Measurements from ENCODE around the gene SLC43A3.
"Not testable (repeated sequence)": the region's sequence is repeated elsewhere in the genome, so short reads cannot be mapped to it uniquely, and the experiment has no call there.

SLC43A3 gene

GRCh38 chr11:57446055-57446454 lies 19.1 kb upstream of the SLC43A3 start:
- TF ChIP-seq, protein P1, sequence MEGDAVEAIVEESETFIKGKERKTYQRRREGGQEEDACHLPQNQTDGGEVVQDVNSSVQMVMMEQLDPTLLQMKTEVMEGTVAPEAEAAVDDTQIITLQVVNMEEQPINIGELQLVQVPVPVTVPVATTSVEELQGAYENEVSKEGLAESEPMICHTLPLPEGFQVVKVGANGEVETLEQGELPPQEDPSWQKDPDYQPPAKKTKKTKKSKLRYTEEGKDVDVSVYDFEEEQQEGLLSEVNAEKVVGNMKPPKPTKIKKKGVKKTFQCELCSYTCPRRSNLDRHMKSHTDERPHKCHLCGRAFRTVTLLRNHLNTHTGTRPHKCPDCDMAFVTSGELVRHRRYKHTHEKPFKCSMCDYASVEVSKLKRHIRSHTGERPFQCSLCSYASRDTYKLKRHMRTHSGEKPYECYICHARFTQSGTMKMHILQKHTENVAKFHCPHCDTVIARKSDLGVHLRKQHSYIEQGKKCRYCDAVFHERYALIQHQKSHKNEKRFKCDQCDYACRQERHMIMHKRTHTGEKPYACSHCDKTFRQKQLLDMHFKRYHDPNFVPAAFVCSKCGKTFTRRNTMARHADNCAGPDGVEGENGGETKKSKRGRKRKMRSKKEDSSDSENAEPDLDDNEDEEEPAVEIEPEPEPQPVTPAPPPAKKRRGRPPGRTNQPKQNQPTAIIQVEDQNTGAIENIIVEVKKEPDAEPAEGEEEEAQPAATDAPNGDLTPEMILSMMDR (IDR thresholded peaks at IDR 0.05), result no peak
- TF ChIP-seq ZFX (IDR thresholded peaks at IDR 0.05; ENCODE audit: borderline replicate concordance), result no peak
- H3K27ac ChIP-seq, result no peak overlapping the region

- H3K27ac ChIP-seq, result not testable (repeated sequence)
Measured at GRCh38 chr11:57445122-57445394, 18.1 kb upstream of the SLC43A3 start.

- H3K27ac ChIP-seq, result no peak overlapping the region
Measured at GRCh38 chr11:57444362-57445121, 17.6 kb upstream of the SLC43A3 start.

GRCh38 chr11:57440744-57441414 lies 14.0 kb upstream of the SLC43A3 start:
- H3K27ac ChIP-seq, result no peak overlapping the region
- TF ChIP-seq, protein P1 (IDR thresholded peaks at IDR 0.05), result no peak
- TF ChIP-seq ZFX (IDR thresholded peaks at IDR 0.05; ENCODE audit: borderline replicate concordance), result no peak

More at GRCh38 chr11:57444362-57445121, 17.6 kb upstream of the SLC43A3 start:
- TF ChIP-seq, protein P1 (IDR thresholded peaks at IDR 0.05), result no peak
- no peak for TF ChIP-seq ZFX (IDR thresholded peaks at IDR 0.05; ENCODE audit: borderline replicate concordance)

DNA sequence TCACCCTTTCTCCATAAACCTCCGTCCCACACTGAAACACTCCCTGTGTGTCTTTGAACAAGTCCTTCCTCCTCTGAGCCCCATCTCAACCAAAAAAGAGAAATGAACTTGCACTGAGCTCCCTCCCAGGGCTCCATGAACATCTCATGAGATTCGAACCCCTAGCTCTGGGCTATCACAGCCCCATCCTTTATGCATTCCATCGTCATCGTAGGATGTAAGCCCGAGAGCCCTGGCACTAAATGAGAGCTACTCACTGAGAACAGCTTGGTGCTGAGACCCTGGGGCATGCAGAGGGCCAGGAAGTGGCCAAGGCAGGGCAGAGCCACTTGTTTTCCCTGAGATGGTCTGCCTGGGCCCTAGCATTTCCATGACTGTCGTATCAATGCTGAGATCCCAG lies 12.9 kb upstream of the SLC43A3 start:
- no peak for TF ChIP-seq ZFX (IDR thresholded peaks at IDR 0.05; ENCODE audit: borderline replicate concordance)
- TF ChIP-seq, protein P1 (IDR thresholded peaks at IDR 0.05), result no peak
- no peak overlapping the region for H3K27ac ChIP-seq

GRCh38 chr11:57438345-57439285 lies 11.7 kb upstream of the SLC43A3 start:
- TF ChIP-seq ZFX (IDR thresholded peaks at IDR 0.05; ENCODE audit: borderline replicate concordance), result no peak
- TF ChIP-seq, protein P1 (IDR thresholded peaks at IDR 0.05), result no peak
- no peak overlapping the region for H3K27ac ChIP-seq

DNA sequence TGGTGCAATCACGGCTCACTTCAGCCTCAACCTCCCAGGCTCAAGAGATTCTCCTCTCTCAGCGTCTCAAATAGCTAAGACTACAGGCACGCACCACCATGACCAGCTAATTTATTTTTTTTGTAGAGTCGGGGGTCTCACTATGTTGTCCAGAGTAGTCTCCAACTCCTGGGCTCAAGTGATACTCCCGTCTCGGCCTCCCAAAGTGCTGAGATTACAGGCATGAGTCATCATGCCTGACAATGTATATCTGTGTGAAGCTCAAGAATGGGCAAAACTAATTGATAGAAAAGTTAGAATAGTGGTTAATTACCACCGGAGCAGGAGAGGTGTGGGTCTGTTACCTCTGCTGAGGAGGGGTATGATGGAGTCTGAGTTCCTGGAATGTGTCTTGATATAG lies 9.1 kb upstream of the SLC43A3 start:
- TF ChIP-seq, protein P1 (IDR thresholded peaks at IDR 0.05), result no peak
- TF ChIP-seq ZFX (IDR thresholded peaks at IDR 0.05; ENCODE audit: borderline replicate concordance), result no peak

More for the DNA sequence above, 9.1 kb upstream of the SLC43A3 start:
- no peak overlapping the region for H3K27ac ChIP-seq

Data from 22Rv1 (cell line).